HCT116 (cell line): ENCODE results near the gene TSPAN14. TPM values are rescaled to one million over a fixed set of nuclear protein-coding genes. Genes with fewer than 3 reads are reported as not detected.

Experiments used
- ATAC-seq: fragments of 200-7000 bp; cut with Tn5 transposase; 2 replicates; pipeline ENCODE4 v1.9.1; 2020; ENCODE audit warnings: mild to moderate bottlenecking, moderate library complexity
- BruUV-seq: library from RNA; stranded (reverse); fragments of 400-500 nt; replicated peaks from 2 replicates; lab custom pipeline; 2021; lab: Mats Ljungman, UMichigan
- CTCF ChIA-PET: fragments of 300-600 bp; sonication (Branson Sonifier 250); formaldehyde crosslinking; loops from one replicate; lab custom pipeline; 2021; ENCODE audit warnings: antibody characterized with exemption; lab: Charles Lee
- POLR2A ChIA-PET: fragments of 300-600, 350-600 bp; sonication (Branson Sonifier 250); formaldehyde crosslinking; loops from one replicate; lab custom pipeline; 2021; ENCODE audit warnings: antibody characterized with exemption; lab: Charles Lee
- RAD21 ChIA-PET, 2 experiments: fragments of 300-600 bp; sonication (Branson Sonifier 250); formaldehyde crosslinking; loops; one replicate each; lab custom pipeline; 2023; ENCODE audit warnings: low total read pairs in 2 of 2; ENCODE audit not compliant: uncharacterized antibody in 2 of 2, unreplicated experiment in 2 of 2, low non-redundant PET in 1 of 2; lab: Charles Lee
- DNase-seq: peaks from one replicate; pipeline ENCODE4 v3.0.0-alpha.2; 2010; ENCODE audit warnings: low read depth, low spot score
- H2AFZ ChIP-seq: fragments of 200-600 bp; shearing (Covaris generic), sonication (generic); 2 replicates; pipeline ENCODE4 v1.6.1; 2017; ENCODE audit warnings: low read depth, mixed run types, mixed read lengths, antibody characterized with exemption, low read length; ENCODE audit not compliant: poor library complexity, severe bottlenecking
- H3K27ac ChIP-seq: 2 replicates; pipeline ENCODE4 v1.5.1; 2012; ENCODE audit warnings: low read depth, low read length
- H3K27me3 ChIP-seq: fragments of 200-600 bp; sonication (generic); 2 replicates; pipeline ENCODE4 v1.6.1; 2016; ENCODE audit warnings: mixed run types, low read length, mixed read lengths; ENCODE audit not compliant: insufficient read depth
- H3K36me3 ChIP-seq, 2 experiments: fragments of 200-500 bp in 1 of 2; fragments of 200-600 bp in 1 of 2; sonication (Bioruptor generic) in 1 of 2; sonication (generic) in 1 of 2; 2 replicates each; pipeline versions ENCODE4 v1.5.1 to v1.6.1; 2014 to 2016; ENCODE audit warnings: low read length in 2 of 2, inconsistent platforms in 1 of 2, mixed read lengths in 1 of 2, mixed run types in 1 of 2; ENCODE audit not compliant: insufficient read depth in 2 of 2, control insufficient read depth in 1 of 2
- H3K4me1 ChIP-seq, 2 experiments: fragments of 200-600 bp in 1 of 2; sonication (generic) in 1 of 2; 2 replicates each; pipeline versions ENCODE4 v1.5.1 to v1.6.1; 2012 to 2017; ENCODE audit warnings: low read length in 2 of 2, inconsistent platforms in 1 of 2, mild to moderate bottlenecking in 1 of 2, mixed read lengths in 1 of 2, mixed run types in 1 of 2, moderate library complexity in 1 of 2; ENCODE audit not compliant: insufficient read depth in 2 of 2, control insufficient read depth in 1 of 2
- H3K4me2 ChIP-seq: fragments of 200-600 bp; sonication (generic); 2 replicates; pipeline ENCODE4 v1.6.1; 2017; ENCODE audit warnings: mixed run types, low read length, mixed read lengths
- H3K4me3 ChIP-seq, 2 experiments: fragments of 200-600 bp in 1 of 2; sonication (generic) in 1 of 2; replicated peaks in 1 of 2; 2 replicates each; pipeline ENCODE4 v1.5.1; 2011 to 2016; ENCODE audit warnings: low read length in 2 of 2, control low read depth in 1 of 2, low read depth in 1 of 2, mild to moderate bottlenecking in 1 of 2, mixed read lengths in 1 of 2, mixed run types in 1 of 2
- H3K79me2 ChIP-seq: fragments of 200-600 bp; sonication (generic); 2 replicates; pipeline ENCODE4 v1.6.1; 2017; ENCODE audit warnings: mild to moderate bottlenecking, mixed run types, low read length, moderate library complexity, mixed read lengths; ENCODE audit not compliant: insufficient read depth
- H3K9ac ChIP-seq: fragments of 200-600 bp; sonication (generic); 2 replicates; pipeline ENCODE4 v1.6.1; 2016; ENCODE audit warnings: low read length, mixed read lengths
- H3K9me2 ChIP-seq: fragments of 200-600 bp; sonication (generic), shearing (Covaris generic); 2 replicates; pipeline ENCODE4 v1.6.1; 2017; ENCODE audit warnings: mixed run types, mild to moderate bottlenecking, moderate library complexity; ENCODE audit not compliant: insufficient read depth
- H3K9me3 ChIP-seq, 2 experiments: fragments of 200-500 bp in 1 of 2; fragments of 200-600 bp in 1 of 2; sonication (Bioruptor generic) in 1 of 2; sonication (generic) in 1 of 2; 2 replicates each; pipeline ENCODE4 v1.6.1; 2014 to 2017; ENCODE audit warnings: low read length in 2 of 2, mixed read lengths in 2 of 2, inconsistent platforms in 1 of 2, low read depth in 1 of 2, mild to moderate bottlenecking in 1 of 2, mixed run types in 1 of 2, moderate library complexity in 1 of 2; ENCODE audit not compliant: control insufficient read depth in 1 of 2, insufficient read depth in 1 of 2
- H4K20me1 ChIP-seq: fragments of 200-600 bp; sonication (generic), shearing (Covaris generic); 2 replicates; pipeline ENCODE4 v1.6.1; 2017; ENCODE audit warnings: mixed run types, mild to moderate bottlenecking, moderate library complexity; ENCODE audit not compliant: insufficient read depth
- CEBPB ChIP-seq: IDR thresholded peaks from 2 replicates; pipeline ENCODE4 v1.6.1; 2012; ENCODE audit warnings: low read depth
- POLR2AphosphoS5 ChIP-seq: IDR thresholded peaks from 2 replicates; pipeline ENCODE4 v1.6.1; 2011; ENCODE audit warnings: mild to moderate bottlenecking, low read depth, low read length, moderate library complexity
- SIN3A ChIP-seq: IDR thresholded peaks from 2 replicates; pipeline ENCODE4 v1.6.1; 2012; ENCODE audit warnings: low read depth
- ZFX ChIP-seq: fragments of 450-650 bp; IDR thresholded peaks from 2 replicates; pipeline ENCODE4 v1.6.1; 2017
- intact Hi-C: fragments of 100-400 bp; cut with micrococcal nuclease; formaldehyde crosslinking; loops from 2 replicates; pipeline ENCODE4 v1.10.0; 2022
- total RNA-seq: library from RNA; stranded (reverse); gene quantifications from one replicate; pipeline ENCODE4 v1.2.1, GENCODE V29; 2021; ENCODE audit not compliant: unreplicated experiment
- TF ChIP-seq, protein P1 (sequence below): IDR thresholded peaks from 2 replicates; pipeline ENCODE4 v1.6.1; 2011; ENCODE audit warnings: mild to moderate bottlenecking, low read length, moderate library complexity; ENCODE audit not compliant: insufficient replicate concordance; ENCODE audit errors: extremely low read depth
- TF ChIP-seq, protein P2 (sequence below), 3 experiments: fragments of 200-600 bp in 1 of 3; sonication (generic) in 1 of 3; IDR thresholded peaks in 2 of 3; conservative IDR thresholded peaks in 1 of 3; 2 replicates each; pipeline ENCODE4 v1.5.1; 2012 to 2017; ENCODE audit warnings: low read depth in 2 of 3, low read length in 2 of 3, antibody characterized with exemption in 1 of 3, borderline replicate concordance in 1 of 3, control low read depth in 1 of 3, mild to moderate bottlenecking in 1 of 3, mixed read lengths in 1 of 3, mixed run types in 1 of 3, moderate library complexity in 1 of 3; ENCODE audit not compliant: insufficient read depth in 1 of 3

The TSPAN14 gene
- total RNA-seq, 1 experiment from 2014 or later: 86.8 TPM

DNA sequence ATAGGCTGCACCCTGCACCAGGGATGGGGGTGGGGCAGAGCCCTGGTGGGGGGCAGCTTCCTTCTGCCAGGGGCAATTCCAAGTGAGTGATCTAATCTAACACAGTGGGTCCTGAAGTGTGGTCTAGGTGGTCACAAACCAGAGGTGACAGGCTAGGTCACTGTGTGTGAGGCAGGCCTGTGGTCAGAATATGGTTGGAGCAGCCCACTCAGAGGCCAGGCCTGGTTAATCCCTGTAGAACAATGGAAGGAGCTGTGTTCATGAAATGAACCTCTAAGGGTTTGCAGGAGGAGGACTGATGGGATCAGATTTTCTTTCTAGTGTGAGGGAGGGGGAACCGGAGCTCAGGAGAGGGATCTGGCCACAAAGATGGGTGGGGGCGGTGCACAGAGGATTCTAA is 10.0 kb upstream of the TSPAN14 start:
- RAD21 ChIA-PET: interaction anchor here (1.1 to 3.2 kb wide), 6 partner anchors 14 to 218 kb away, joined by 3 to 22 read pairs (median 4); no protein-coding TSS in a partner anchor
- Histone ChIP-seq H3K4me2 (no peak overlapping the region), H3K27me3 (no peaks in the 10 kb centered on the region), H3K27ac (no peak overlapping the region), H3K9ac (no peak overlapping the region), H3K4me3 (no peak overlapping the region), H2AFZ (no peak overlapping the region), H4K20me1 (no peaks in the 10 kb centered on the region), H3K36me3 (no peaks in the 10 kb centered on the region), H3K79me2 (no peaks in the 10 kb centered on the region), H3K4me1 (peaks cover 0 to 14% of the 10 kb centered on the region in 2 experiments; a peak in 2 of 4 replicates), H3K9me3 (no peaks in the 10 kb centered on the region), H3K9me2 (no peaks in the 10 kb centered on the region)
- POLR2A ChIA-PET: interaction anchor here (1.1 kb wide), 1 partner anchor 61 kb away, joined by 4 read pairs; no protein-coding TSS in a partner anchor
- DNase-seq: no peak
- ATAC-seq: no peak
- intact Hi-C loops: loop anchor here (1.0 to 10.0 kb wide), 6 partner anchors 61 to 481 kb away; no protein-coding TSS in a partner anchor
- CTCF ChIA-PET: interaction anchor here (0.9 to 3.6 kb wide), 13 partner anchors 9 to 480 kb away, joined by 3 to 71 read pairs (median 9); partner anchors contain the start of gene TSPAN14
- no peak for TF ChIP-seq CEBPB
- TF ChIP-seq, protein P1, sequence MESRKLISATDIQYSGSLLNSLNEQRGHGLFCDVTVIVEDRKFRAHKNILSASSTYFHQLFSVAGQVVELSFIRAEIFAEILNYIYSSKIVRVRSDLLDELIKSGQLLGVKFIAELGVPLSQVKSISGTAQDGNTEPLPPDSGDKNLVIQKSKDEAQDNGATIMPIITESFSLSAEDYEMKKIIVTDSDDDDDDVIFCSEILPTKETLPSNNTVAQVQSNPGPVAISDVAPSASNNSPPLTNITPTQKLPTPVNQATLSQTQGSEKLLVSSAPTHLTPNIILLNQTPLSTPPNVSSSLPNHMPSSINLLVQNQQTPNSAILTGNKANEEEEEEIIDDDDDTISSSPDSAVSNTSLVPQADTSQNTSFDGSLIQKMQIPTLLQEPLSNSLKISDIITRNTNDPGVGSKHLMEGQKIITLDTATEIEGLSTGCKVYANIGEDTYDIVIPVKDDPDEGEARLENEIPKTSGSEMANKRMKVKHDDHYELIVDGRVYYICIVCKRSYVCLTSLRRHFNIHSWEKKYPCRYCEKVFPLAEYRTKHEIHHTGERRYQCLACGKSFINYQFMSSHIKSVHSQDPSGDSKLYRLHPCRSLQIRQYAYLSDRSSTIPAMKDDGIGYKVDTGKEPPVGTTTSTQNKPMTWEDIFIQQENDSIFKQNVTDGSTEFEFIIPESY: no peak
- TF ChIP-seq, protein P2, sequence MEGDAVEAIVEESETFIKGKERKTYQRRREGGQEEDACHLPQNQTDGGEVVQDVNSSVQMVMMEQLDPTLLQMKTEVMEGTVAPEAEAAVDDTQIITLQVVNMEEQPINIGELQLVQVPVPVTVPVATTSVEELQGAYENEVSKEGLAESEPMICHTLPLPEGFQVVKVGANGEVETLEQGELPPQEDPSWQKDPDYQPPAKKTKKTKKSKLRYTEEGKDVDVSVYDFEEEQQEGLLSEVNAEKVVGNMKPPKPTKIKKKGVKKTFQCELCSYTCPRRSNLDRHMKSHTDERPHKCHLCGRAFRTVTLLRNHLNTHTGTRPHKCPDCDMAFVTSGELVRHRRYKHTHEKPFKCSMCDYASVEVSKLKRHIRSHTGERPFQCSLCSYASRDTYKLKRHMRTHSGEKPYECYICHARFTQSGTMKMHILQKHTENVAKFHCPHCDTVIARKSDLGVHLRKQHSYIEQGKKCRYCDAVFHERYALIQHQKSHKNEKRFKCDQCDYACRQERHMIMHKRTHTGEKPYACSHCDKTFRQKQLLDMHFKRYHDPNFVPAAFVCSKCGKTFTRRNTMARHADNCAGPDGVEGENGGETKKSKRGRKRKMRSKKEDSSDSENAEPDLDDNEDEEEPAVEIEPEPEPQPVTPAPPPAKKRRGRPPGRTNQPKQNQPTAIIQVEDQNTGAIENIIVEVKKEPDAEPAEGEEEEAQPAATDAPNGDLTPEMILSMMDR (IDR thresholded peaks at IDR 0.05 in 2 of 3, conservative IDR thresholded peaks at IDR 0.05 in 1 of 3; ENCODE audit: borderline replicate concordance in 1 of 3, insufficient read depth in 1 of 3, low read depth in 2 of 3, low read length in 2 of 3): no peak
- TF ChIP-seq ZFX: no peak
- TF ChIP-seq SIN3A: no peak
- no peak for TF ChIP-seq POLR2AphosphoS5
- no TSS peak for BruUV-seq
